OCI-LY1 (cell line): ENCODE results near the gene RASGRF2.

Experiments used
- H2AFZ ChIP-seq: fragments of 200-600 bp; sonication (generic), shearing (Covaris generic); 2 replicates; pipeline ENCODE4 v1.6.0; 2014; ENCODE audit warnings: antibody characterized with exemption, mild to moderate bottlenecking, low read length
- H3F3A ChIP-seq: fragments of 200-600 bp; sonication (generic), shearing (Covaris generic); 2 replicates; pipeline ENCODE4 v1.6.0; 2014; ENCODE audit warnings: mild to moderate bottlenecking, antibody characterized with exemption, low read length, moderate library complexity; ENCODE audit not compliant: insufficient read depth
- H3K27ac ChIP-seq: fragments of 200-600 bp; sonication (generic); 2 replicates; pipeline ENCODE4 v1.5.1; 2014; ENCODE audit warnings: low read length, mixed run types, mild to moderate bottlenecking, low read depth; ENCODE audit not compliant: poor library complexity, severe bottlenecking
- H3K27me3 ChIP-seq: fragments of 200-600 bp; sonication (generic); 2 replicates; pipeline ENCODE4 v1.6.0; 2014; ENCODE audit warnings: antibody characterized with exemption, mild to moderate bottlenecking, low read length, moderate library complexity; ENCODE audit not compliant: insufficient read depth
- H3K36me3 ChIP-seq: fragments of 200-600 bp; sonication (generic); 2 replicates; pipeline ENCODE4 v1.6.1; 2014; ENCODE audit warnings: mild to moderate bottlenecking, antibody characterized with exemption, low read length, moderate library complexity, mixed read lengths; ENCODE audit not compliant: insufficient read depth
- H3K4me1 ChIP-seq: fragments of 200-600 bp; sonication (generic); 2 replicates; pipeline ENCODE4 v1.5.1; 2014; ENCODE audit warnings: mild to moderate bottlenecking, low read length, moderate library complexity; ENCODE audit not compliant: insufficient read depth, severe bottlenecking
- H3K4me2 ChIP-seq: fragments of 200-600 bp; sonication (generic), shearing (Covaris generic); 2 replicates; pipeline ENCODE4 v1.6.1; 2014; ENCODE audit warnings: low read length
- H3K4me3 ChIP-seq: fragments of 200-600 bp; sonication (generic); 2 replicates; pipeline ENCODE4 v1.5.1; 2014; ENCODE audit warnings: low read length, low read depth, mild to moderate bottlenecking, mixed read lengths; ENCODE audit not compliant: poor library complexity, severe bottlenecking
- H3K79me2 ChIP-seq: fragments of 200-600 bp; shearing (Covaris generic); 2 replicates; pipeline ENCODE4 v1.6.1; 2016; ENCODE audit warnings: mixed run types, low read length, mixed read lengths; ENCODE audit not compliant: insufficient read depth
- H3K9ac ChIP-seq: fragments of 200-600 bp; sonication (generic), shearing (Covaris generic); 2 replicates; pipeline ENCODE4 v1.6.1; 2014; ENCODE audit warnings: mild to moderate bottlenecking, low read length, mixed read lengths
- H3K9me2 ChIP-seq: fragments of 200-600 bp; sonication (generic), shearing (Covaris generic); 2 replicates; pipeline ENCODE4 v1.6.1; 2014; ENCODE audit warnings: low read depth, mild to moderate bottlenecking, low read length, mixed read lengths
- H3K9me3 ChIP-seq: fragments of 200-600 bp; shearing (Covaris generic); 2 replicates; pipeline ENCODE4 v1.6.1; 2014; ENCODE audit warnings: low read length, mixed read lengths
- H4K20me1 ChIP-seq: fragments of 200-600 bp; sonication (generic), shearing (Covaris generic); 2 replicates; pipeline ENCODE4 v1.6.0; 2016; ENCODE audit warnings: mild to moderate bottlenecking, low read length; ENCODE audit not compliant: insufficient read depth
- EZH2 ChIP-seq: fragments of 200-600 bp; sonication (generic), shearing (Covaris generic); IDR thresholded peaks from 2 replicates; pipeline ENCODE4 v1.8.0; 2017; ENCODE audit warnings: borderline replicate concordance, mixed run types, mild to moderate bottlenecking, antibody characterized with exemption, low read length, moderate library complexity, mixed read lengths
- TF ChIP-seq, protein P1 (sequence below): fragments of 200-600 bp; sonication (generic), shearing (Covaris generic); IDR thresholded peaks from 2 replicates; pipeline ENCODE4 v1.5.1; 2017; ENCODE audit warnings: mild to moderate bottlenecking, antibody characterized with exemption, low read length, moderate library complexity, mixed read lengths

RASGRF2 gene

DNA sequence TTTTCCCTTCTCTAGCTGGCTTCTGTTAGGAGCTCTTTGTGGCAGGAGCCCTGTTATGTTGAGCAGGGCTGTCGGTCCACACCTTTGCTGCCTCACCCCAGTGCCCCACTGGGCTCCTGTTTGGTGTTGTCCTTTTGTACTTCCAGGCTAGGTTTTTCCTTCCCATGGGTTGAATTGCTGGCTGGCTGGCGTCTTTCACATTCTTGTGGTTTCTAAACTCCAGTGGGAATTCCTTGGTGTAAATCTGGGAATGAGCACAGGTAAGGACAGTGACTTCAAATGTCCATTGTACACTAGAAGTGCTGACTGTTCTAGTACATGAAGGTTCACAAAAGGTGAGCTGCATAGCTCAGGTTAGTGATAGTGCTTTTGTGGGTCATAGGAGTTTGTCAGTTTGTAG lies 30.4 kb downstream of the RASGRF2 start:
- no peaks in the 10 kb centered on the region for H3K4me1 ChIP-seq
- H3K79me2 ChIP-seq, result no peaks in the 10 kb centered on the region
- no peak overlapping the region for H3K4me3 ChIP-seq
- H3K27ac ChIP-seq, result no peak overlapping the region
- H3K9ac ChIP-seq, result no peak overlapping the region
- no peak overlapping the region for H2AFZ ChIP-seq
- no peaks in the 10 kb centered on the region for H3F3A ChIP-seq
- no peak overlapping the region for H3K4me2 ChIP-seq
- H3K27me3 ChIP-seq, result no peaks in the 10 kb centered on the region
- no peaks in the 10 kb centered on the region for H3K9me3 ChIP-seq
- H4K20me1 ChIP-seq, result no peaks in the 10 kb centered on the region
- H3K36me3 ChIP-seq, result no peaks in the 10 kb centered on the region
- TF ChIP-seq EZH2, result no peak
- TF ChIP-seq, protein P1, sequence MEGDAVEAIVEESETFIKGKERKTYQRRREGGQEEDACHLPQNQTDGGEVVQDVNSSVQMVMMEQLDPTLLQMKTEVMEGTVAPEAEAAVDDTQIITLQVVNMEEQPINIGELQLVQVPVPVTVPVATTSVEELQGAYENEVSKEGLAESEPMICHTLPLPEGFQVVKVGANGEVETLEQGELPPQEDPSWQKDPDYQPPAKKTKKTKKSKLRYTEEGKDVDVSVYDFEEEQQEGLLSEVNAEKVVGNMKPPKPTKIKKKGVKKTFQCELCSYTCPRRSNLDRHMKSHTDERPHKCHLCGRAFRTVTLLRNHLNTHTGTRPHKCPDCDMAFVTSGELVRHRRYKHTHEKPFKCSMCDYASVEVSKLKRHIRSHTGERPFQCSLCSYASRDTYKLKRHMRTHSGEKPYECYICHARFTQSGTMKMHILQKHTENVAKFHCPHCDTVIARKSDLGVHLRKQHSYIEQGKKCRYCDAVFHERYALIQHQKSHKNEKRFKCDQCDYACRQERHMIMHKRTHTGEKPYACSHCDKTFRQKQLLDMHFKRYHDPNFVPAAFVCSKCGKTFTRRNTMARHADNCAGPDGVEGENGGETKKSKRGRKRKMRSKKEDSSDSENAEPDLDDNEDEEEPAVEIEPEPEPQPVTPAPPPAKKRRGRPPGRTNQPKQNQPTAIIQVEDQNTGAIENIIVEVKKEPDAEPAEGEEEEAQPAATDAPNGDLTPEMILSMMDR, result no peak
- no peaks in the 10 kb centered on the region for H3K9me2 ChIP-seq

DNA sequence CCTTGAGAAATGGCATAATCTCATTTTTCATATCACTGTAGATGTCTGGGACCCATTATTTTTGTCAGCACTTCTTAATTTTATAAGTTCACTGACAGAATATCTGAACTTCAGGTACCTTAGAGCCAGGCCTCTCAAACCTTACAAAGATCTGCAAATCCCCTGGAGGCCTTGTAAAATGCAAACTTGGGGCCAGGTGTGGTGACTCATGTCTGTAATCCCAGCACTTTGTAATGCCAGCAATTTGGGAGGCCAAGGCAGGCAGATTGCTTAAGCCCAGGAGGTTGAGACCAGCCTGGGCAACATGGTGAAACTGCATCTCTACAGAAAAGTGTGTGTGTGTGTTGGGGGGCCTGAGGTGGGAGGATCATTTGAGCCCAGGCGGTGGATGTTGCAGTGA lies 30.8 kb downstream of the RASGRF2 start:
- Histone ChIP-seq H2AFZ (no peak overlapping the region), H3K36me3 (no peaks in the 10 kb centered on the region), H3K4me3 (no peak overlapping the region), H3K9me2 (no peaks in the 10 kb centered on the region), H3F3A (no peaks in the 10 kb centered on the region), H3K9ac (no peak overlapping the region), H3K9me3 (no peaks in the 10 kb centered on the region), H3K4me2 (no peak overlapping the region), H3K4me1 (no peaks in the 10 kb centered on the region), H3K27me3 (no peaks in the 10 kb centered on the region), H3K27ac (no peak overlapping the region), H3K79me2 (no peaks in the 10 kb centered on the region), H4K20me1 (no peaks in the 10 kb centered on the region)
- TF ChIP-seq EZH2, result no peak
- TF ChIP-seq, protein P1, result no peak

DNA sequence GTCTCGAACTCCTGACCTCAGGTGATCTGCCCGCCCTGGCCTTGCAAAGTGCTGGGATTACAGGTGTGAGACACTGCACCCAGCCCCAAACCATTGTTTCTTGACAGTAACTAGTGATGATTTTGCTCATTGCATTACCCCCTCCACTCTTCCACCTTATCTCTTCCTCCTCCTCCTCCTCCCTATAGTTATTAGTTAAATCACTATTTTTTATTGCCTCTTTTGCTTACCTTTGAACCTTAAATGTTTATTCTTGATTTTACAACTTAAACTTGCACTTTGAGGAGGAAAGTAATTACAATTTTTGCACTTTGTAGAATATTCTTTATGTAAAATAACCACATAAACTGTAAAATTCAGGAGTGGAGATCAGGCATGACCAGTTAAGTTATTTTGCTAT lies 35.7 kb downstream of the RASGRF2 start:
- Histone ChIP-seq H3K79me2 (no peaks in the 10 kb centered on the region), H3K27me3 (no peaks in the 10 kb centered on the region), H3F3A (no peaks in the 10 kb centered on the region), H3K9me2 (no peaks in the 10 kb centered on the region), H3K4me3 (no peak overlapping the region), H3K27ac (no peak overlapping the region), H3K9ac (no peak overlapping the region), H3K4me2 (no peak overlapping the region), H3K9me3 (no peaks in the 10 kb centered on the region), H2AFZ (no peak overlapping the region), H3K4me1 (no peaks in the 10 kb centered on the region), H3K36me3 (no peaks in the 10 kb centered on the region), H4K20me1 (no peaks in the 10 kb centered on the region)
- TF ChIP-seq, protein P1, result no peak
- TF ChIP-seq EZH2, result no peak
